Stimulated activated naive CD8-positive, alpha-beta T cell treated with anti-CD3 and anti-CD28 coated beads, Interleukin-15, amount 100 ng/mL, for 72 hours (primary cell): ENCODE results near the gene PDK4.
A peak's percentile ranks its signal among the peaks of the same experiment; 100 is the strongest.
"Not testable (repeated sequence)": the region's sequence is repeated elsewhere in the genome, so short reads cannot be mapped to it uniquely, and the experiment has no call there.

ENCODE experiments used
- ATAC-seq: fragments of 150-1000 bp; cut with Tn5 transposase; 2 replicates; pipeline ENCODE4 v1.10.0; 2021; ENCODE audit warnings: mild to moderate bottlenecking, moderate library complexity
- DNase-seq, 2 donors: peaks; one replicate each; pipeline ENCODE4 v3.0.0; 2021 to 2022
- H3K27ac Mint-ChIP-seq, 2 donors: one replicate each; pipeline ENCODE4 v1.8.0; 2022; ENCODE audit warnings: mild to moderate bottlenecking in 2 of 2, mixed read lengths in 2 of 2, moderate library complexity in 2 of 2
- H3K27me3 Mint-ChIP-seq: one replicate; pipeline ENCODE4 v1.8.0; 2022; ENCODE audit warnings: mixed read lengths
- H3K4me1 Mint-ChIP-seq: one replicate; pipeline ENCODE4 v1.8.0; 2022; ENCODE audit warnings: mild to moderate bottlenecking, mixed read lengths
- H3K4me3 Mint-ChIP-seq, 2 donors: one replicate each; pipeline ENCODE4 v1.8.0; 2022; ENCODE audit warnings: mild to moderate bottlenecking in 2 of 2, mixed read lengths in 2 of 2, moderate library complexity in 1 of 2
- H3K9me3 Mint-ChIP-seq, 2 donors: one replicate each; pipeline ENCODE4 v1.8.0; 2022; ENCODE audit warnings: mixed read lengths in 2 of 2

The PDK4 gene

DNA sequence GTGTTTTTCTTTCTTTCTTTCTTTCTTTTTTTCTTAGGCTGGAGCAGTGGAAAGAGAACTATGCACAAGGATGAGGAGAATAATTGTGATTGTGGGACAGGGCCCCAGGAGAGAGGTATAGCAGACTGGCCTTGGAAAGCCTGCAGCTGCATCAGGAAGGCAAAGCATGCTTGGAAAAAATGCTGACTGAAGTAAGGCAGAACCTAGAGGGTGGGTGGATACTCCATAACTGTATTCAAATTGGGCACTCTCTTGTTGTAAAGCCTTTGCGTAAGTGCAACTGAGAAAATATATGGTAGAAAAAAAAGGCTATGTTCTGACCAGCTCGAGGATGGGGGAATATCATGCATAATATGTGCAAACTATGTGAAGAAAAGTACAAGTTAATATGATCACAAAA lies 39.5 kb downstream of the PDK4 start:
- H3K4me3 Mint-ChIP-seq, result no peak overlapping the region
- no peak for ATAC-seq
- no peaks in the 10 kb centered on the region for H3K9me3 Mint-ChIP-seq
- no peak overlapping the region for H3K27ac Mint-ChIP-seq
- no peaks in the 10 kb centered on the region for H3K27me3 Mint-ChIP-seq
- H3K4me1 Mint-ChIP-seq, result no peaks in the 10 kb centered on the region
- DNase-seq, result no peak

- Mint-ChIP-seq H3K27ac (no peak overlapping the region), H3K4me1 (no peaks in the 10 kb centered on the region), H3K4me3 (no peak overlapping the region), H3K27me3 (no peaks in the 10 kb centered on the region), H3K9me3 (no peaks in the 10 kb centered on the region)
- DNase-seq (no peak), ATAC-seq (no peak)
Observed at GRCh38 chr7:95553939-95554338, 42.4 kb downstream of the PDK4 start.

- not testable (repeated sequence) for H3K27ac Mint-ChIP-seq, H3K9me3 Mint-ChIP-seq, ATAC-seq, DNase-seq, H3K4me1 Mint-ChIP-seq, H3K27me3 Mint-ChIP-seq, H3K4me3 Mint-ChIP-seq
Observed at GRCh38 chr7:95552010-95552926, 44.0 kb downstream of the PDK4 start.

GRCh38 chr7:95550546-95550945 lies 45.8 kb downstream of the PDK4 start:
- no peak for ATAC-seq
- DNase-seq, result no peak
- H3K27ac Mint-ChIP-seq, result no peak overlapping the region
- no peaks in the 10 kb centered on the region for H3K27me3 Mint-ChIP-seq
- no peaks in the 10 kb centered on the region for H3K4me1 Mint-ChIP-seq
- H3K9me3 Mint-ChIP-seq, result no peaks in the 10 kb centered on the region
- H3K4me3 Mint-ChIP-seq, result no peak overlapping the region

DNA sequence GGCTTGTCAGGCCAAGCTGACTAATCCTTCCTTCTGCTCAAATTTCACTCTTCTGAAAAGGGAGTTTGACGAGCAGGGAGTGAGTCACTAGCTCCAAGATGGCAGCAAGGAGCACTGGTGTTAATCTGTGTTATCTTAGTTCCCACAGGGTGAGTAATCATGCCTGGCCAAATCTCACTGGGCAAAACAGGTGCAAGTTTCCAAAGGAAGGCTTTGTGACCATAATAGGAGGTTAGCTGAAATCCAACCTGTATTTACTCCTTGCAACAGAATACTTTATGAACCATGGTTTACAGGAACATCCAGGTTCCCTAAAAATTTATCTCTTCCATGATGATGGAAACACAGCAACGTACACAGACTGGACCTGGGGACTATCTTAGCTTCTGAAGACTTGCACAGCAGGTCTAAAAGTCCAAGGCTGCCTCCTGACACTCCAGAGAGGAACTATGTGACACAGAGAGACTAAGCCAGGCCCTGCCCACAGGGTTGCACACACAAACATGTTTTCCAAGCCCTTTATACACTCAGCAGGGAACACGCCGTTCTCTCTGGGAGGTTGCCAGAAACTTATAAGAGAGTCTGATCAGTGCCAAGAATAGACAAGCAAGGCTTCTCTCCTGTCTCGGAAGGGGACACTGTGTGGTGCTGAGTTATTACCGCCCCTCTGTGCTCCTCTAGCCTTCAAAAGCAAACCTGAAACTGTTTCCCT lies 46.3 kb downstream of the PDK4 start:
- Mint-ChIP-seq H3K27me3 (no peaks in the 10 kb centered on the region), H3K4me1 (no peaks in the 10 kb centered on the region), H3K4me3 (no peak overlapping the region), H3K27ac (no peak overlapping the region), H3K9me3 (no peaks in the 10 kb centered on the region)
- ATAC-seq, result no peak
- DNase-seq, result no peak

DNA sequence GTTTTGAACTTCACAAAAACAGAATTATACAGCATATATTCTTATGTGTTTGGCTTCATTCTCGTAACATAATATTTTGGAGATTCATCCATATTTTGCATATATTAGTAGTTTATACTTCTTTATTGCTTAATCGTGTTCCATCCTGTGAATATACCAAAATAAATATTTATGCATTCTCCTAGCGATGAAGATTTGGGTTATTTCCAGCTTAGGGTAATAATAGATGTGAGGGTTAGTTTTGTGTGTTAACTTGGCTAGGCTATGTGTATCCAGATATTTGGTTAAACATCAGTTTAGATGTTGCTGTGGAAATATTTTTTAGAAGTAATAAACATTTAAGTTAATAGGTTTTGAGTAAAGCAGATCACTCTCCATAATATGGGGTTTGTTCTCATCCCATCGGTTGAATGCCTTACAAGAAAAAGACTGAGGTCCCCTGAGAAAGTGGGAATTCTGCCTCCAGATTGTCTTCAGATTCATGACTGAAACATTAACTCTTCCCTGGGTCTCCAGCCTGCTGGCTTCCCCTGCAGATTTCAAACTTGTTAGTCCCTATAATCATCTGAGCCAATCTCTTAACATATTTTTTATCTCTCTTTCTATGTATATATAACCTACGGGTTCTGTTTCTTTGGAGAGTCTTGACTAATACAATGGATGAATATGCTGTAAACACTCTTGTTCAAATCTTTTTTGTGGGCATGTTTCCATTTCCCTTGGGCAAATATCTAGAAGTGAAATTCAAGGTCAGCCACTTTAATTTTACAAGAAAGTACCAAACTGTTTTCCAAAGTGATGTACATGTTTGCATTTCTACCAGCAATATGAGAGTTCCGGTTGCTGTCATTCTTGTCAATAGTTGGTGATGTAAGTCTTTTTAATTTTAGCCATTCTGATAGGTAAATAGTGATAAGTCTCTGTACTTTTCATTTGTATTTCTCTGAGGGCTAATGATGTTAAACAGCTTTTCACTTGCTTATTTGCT lies 48.7 kb downstream of the PDK4 start:
- Mint-ChIP-seq H3K27ac (no peak overlapping the region), H3K27me3 (no peaks in the 10 kb centered on the region), H3K9me3 (no peaks in the 10 kb centered on the region), H3K4me3 (no peak overlapping the region), H3K4me1 (no peaks in the 10 kb centered on the region)
- DNase-seq, result no peak
- ATAC-seq, result no peak

DNA sequence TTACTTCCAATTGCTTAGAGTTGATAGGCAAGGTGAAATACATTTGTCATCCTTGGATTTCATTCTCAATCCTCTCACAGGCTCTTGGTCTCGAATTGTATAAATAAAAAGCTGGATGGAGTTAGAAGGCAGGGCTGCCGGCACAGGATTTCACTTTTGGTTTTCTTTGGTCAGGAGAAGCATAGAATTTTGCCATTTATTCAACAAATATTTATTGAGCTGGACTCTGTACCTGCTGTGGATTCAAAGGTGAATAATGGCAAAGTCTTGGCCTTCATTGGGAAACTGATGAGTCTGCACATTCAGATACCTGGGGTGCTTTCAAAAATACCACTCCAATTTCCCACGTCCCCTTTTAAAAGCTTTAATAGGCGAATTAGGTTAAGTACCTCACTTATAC lies 49.7 kb downstream of the PDK4 start:
- no peaks in the 10 kb centered on the region for H3K9me3 Mint-ChIP-seq
- H3K27me3 Mint-ChIP-seq, result no peaks in the 10 kb centered on the region
- H3K27ac Mint-ChIP-seq, result no peak overlapping the region
- DNase-seq, result no peak
- H3K4me3 Mint-ChIP-seq, result no peak overlapping the region
- no peak for ATAC-seq
- no peaks in the 10 kb centered on the region for H3K4me1 Mint-ChIP-seq

GRCh38 chr7:95545673-95546072 lies 50.6 kb downstream of the PDK4 start:
- ATAC-seq (no peak), DNase-seq (no peak)
- Mint-ChIP-seq H3K9me3 (no peaks in the 10 kb centered on the region), H3K4me1 (no peaks in the 10 kb centered on the region), H3K27me3 (peaks cover 1% of the 10 kb centered on the region), H3K4me3 (no peak overlapping the region), H3K27ac (no peak overlapping the region)

GRCh38 chr7:95545007-95545615 lies 51.2 kb downstream of the PDK4 start:
- peaks cover 7% of the 10 kb centered on the region for H3K27me3 Mint-ChIP-seq
- no peak overlapping the region for H3K27ac Mint-ChIP-seq
- H3K9me3 Mint-ChIP-seq, result no peaks in the 10 kb centered on the region
- no peak overlapping the region for H3K4me3 Mint-ChIP-seq
- no peaks in the 10 kb centered on the region for H3K4me1 Mint-ChIP-seq
- no peak for DNase-seq
- ATAC-seq, result no peak

DNA sequence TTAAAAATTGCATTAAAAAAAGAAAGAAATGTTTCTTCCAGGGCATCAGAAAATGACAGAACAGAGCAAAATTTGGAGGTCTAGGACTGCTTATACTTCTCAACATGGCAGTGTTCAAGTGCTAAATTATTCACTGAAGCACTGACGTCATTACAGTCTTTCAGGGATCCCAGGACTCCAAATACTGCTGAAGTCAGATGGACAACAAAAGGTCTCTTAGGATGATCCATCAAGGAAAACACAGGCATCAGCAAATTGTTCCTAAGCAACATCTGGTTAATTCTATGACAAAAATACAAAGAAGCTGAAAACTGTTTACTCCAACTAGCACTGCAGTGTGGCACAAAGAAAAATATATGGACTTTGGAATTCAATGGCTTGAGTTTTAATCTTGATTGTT lies 52.1 kb downstream of the PDK4 start:
- Mint-ChIP-seq H3K27ac (no peak overlapping the region), H3K4me3 (no peak overlapping the region), H3K4me1 (no peaks in the 10 kb centered on the region), H3K9me3 (no peaks in the 10 kb centered on the region), H3K27me3 (peaks cover 8% of the 10 kb centered on the region)
- DNase-seq, result no peak
- ATAC-seq, result no peak

GRCh38 chr7:95543312-95543711 lies 53.0 kb downstream of the PDK4 start:
- DNase-seq (no peak), ATAC-seq (no peak)
- Mint-ChIP-seq H3K4me3 (no peak overlapping the region), H3K9me3 (no peaks in the 10 kb centered on the region), H3K27ac (no peak overlapping the region), H3K27me3 (peaks cover 8% of the 10 kb centered on the region), H3K4me1 (no peaks in the 10 kb centered on the region)

DNA sequence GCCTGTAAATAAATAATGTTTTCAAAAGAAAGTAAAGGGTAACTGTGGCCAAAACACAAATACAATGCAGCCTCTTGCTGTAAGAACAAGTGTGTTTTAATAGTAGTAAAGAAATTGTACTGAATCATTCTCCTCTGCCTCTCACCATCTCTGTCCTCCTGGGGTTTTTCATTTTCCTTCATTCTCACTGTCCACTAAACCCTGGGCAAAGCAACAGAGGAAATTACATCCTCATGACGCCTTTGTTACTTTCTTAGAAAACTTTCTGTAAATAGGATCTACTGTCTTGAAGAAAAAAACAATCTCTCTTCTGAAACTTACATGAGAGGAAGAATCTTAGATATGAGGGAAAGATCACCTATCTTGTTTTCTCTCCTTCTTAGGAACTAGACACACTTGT lies 56.0 kb downstream of the PDK4 start:
- Mint-ChIP-seq H3K4me3 (no peak overlapping the region), H3K27me3 (peaks cover 10% of the 10 kb centered on the region), H3K27ac (peak overlapping the region in 1 of 2 donors; percentile 24), H3K9me3 (no peaks in the 10 kb centered on the region), H3K4me1 (no peaks in the 10 kb centered on the region)
- DNase-seq, result no peak
- ATAC-seq, result no peak

GRCh38 chr7:95539426-95539825 lies 56.9 kb downstream of the PDK4 start:
- no peak for ATAC-seq
- peaks cover 19% of the 10 kb centered on the region for H3K27me3 Mint-ChIP-seq
- H3K27ac Mint-ChIP-seq, result no peak overlapping the region
- H3K4me3 Mint-ChIP-seq, result no peak overlapping the region
- no peak for DNase-seq
- no peaks in the 10 kb centered on the region for H3K9me3 Mint-ChIP-seq
- H3K4me1 Mint-ChIP-seq, result no peaks in the 10 kb centered on the region

- DNase-seq (no peak), ATAC-seq (no peak)
- no peak overlapping the region for H3K4me3 Mint-ChIP-seq
- H3K27me3 Mint-ChIP-seq, result peaks cover 22% of the 10 kb centered on the region
- H3K9me3 Mint-ChIP-seq, result no peaks in the 10 kb centered on the region
- H3K27ac Mint-ChIP-seq, result no peak overlapping the region
- H3K4me1 Mint-ChIP-seq, result no peaks in the 10 kb centered on the region
Observed at GRCh38 chr7:95537468-95537867, 58.8 kb downstream of the PDK4 start.

DNA sequence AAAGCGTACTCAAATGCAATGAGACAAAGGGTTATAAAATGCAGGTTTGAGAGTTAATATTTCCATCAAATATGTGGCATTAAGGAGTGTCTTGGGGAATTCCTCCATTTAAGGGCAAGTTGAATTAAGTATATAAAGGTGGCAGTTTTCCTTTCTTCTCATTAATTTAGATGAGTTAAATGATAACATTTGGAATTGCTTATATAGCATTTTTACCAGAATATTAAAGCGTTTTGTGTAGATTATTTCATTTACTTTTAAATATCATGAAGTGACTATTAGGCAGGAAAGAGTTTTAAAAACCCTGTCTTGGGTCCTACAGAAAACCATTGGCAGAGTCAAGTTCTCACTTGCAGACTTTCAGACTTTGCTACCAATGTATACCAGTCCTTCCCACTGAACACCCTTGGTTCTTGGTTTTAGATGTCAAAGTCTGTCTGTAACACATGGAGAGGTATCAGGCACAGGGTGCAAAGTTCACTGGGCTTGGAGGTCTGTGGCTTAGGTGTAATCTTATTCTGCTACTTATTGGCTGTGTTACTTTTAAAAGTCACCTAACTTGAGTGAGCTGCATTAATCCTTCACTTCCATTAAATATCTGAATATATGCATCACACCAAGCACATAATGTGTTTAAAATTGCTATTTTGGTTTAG lies 59.5 kb downstream of the PDK4 start:
- peaks cover 22% of the 10 kb centered on the region for H3K27me3 Mint-ChIP-seq
- H3K4me3 Mint-ChIP-seq, result no peak overlapping the region
- H3K27ac Mint-ChIP-seq, result no peak overlapping the region
- DNase-seq (no peak), ATAC-seq (no peak)
- no peaks in the 10 kb centered on the region for H3K4me1 Mint-ChIP-seq
- H3K9me3 Mint-ChIP-seq, result no peaks in the 10 kb centered on the region
